SIG-M5 treated with dmso at 0.1 percent for 504 hours (cell line): ENCODE results near the gene KBTBD7.

ENCODE experiments used
- DNase-seq: peaks from one replicate; lab custom pipeline; 2025; ENCODE audit not compliant: unreplicated experiment; lab: John Stamatoyannopoulos, UW

The KBTBD7 gene

GRCh38 chr13:41193919-41194824 lies at the start of gene KBTBD7:
Gene KBTBD7 (minus strand): TSS chr13:41194569. CDS start chr13:41194257, 312 bp downstream.
- DNase-seq, result peak; percentile 97

GRCh38 chr13:41241626-41242025 lies 47.3 kb upstream of the KBTBD7 start:
- no peak for DNase-seq

GRCh38 chr13:41236369-41236768 lies 42.0 kb upstream of the KBTBD7 start:
- no peak for DNase-seq

GRCh38 chr13:41232578-41233480 lies 38.5 kb upstream of the KBTBD7 start:
- peak; percentile 43 for DNase-seq

GRCh38 chr13:41231786-41232185 lies 37.4 kb upstream of the KBTBD7 start:
- no peak for DNase-seq

GRCh38 chr13:41231025-41231677 lies 36.8 kb upstream of the KBTBD7 start:
- DNase-seq, result no peak

GRCh38 chr13:41229356-41229755 lies 35.0 kb upstream of the KBTBD7 start:
- DNase-seq, result no peak

GRCh38 chr13:41224113-41225110 lies 30.0 kb upstream of the KBTBD7 start:
- DNase-seq, result no peak

- peak; percentile 71 for DNase-seq
Measured at GRCh38 chr13:41222259-41222852, 28.0 kb upstream of the KBTBD7 start.

- DNase-seq, result no peak
Measured at GRCh38 chr13:41220401-41220800, 26.0 kb upstream of the KBTBD7 start.

GRCh38 chr13:41216160-41216559 lies 21.8 kb upstream of the KBTBD7 start:
- DNase-seq, result no peak

GRCh38 chr13:41213919-41214318 lies 19.6 kb upstream of the KBTBD7 start:
- DNase-seq, result no peak

- DNase-seq, result no peak
Measured at GRCh38 chr13:41213316-41213715, 18.9 kb upstream of the KBTBD7 start.

- DNase-seq, result no peak
Measured at GRCh38 chr13:41212881-41213280, 18.5 kb upstream of the KBTBD7 start.

- DNase-seq, result no peak
Measured at GRCh38 chr13:41211062-41211461, 16.7 kb upstream of the KBTBD7 start.

GRCh38 chr13:41206467-41206866 lies 12.1 kb upstream of the KBTBD7 start:
- DNase-seq, result no peak

- DNase-seq, result no peak
Measured at GRCh38 chr13:41203810-41204209, 9.4 kb upstream of the KBTBD7 start.

GRCh38 chr13:41200126-41200525 lies 5.8 kb upstream of the KBTBD7 start:
- no peak for DNase-seq

GRCh38 chr13:41199526-41199925 lies 5.2 kb upstream of the KBTBD7 start:
- DNase-seq, result peak; percentile 79

GRCh38 chr13:41199079-41199478 lies 4.7 kb upstream of the KBTBD7 start:
- DNase-seq, result no peak
